ENCODE results near the gene PAGE1. TPM values are rescaled to one million over a fixed set of nuclear protein-coding genes. Genes with fewer than 3 reads are reported as not detected.

The PAGE1 gene, protein sequence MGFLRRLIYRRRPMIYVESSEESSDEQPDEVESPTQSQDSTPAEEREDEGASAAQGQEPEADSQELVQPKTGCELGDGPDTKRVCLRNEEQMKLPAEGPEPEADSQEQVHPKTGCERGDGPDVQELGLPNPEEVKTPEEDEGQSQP
- 0.26 to 0.29 TPM in 2 of 5 replicates, not detected in the others for total RNA-seq (2022; extraction: Qiagen RNA extraction)

DNA sequence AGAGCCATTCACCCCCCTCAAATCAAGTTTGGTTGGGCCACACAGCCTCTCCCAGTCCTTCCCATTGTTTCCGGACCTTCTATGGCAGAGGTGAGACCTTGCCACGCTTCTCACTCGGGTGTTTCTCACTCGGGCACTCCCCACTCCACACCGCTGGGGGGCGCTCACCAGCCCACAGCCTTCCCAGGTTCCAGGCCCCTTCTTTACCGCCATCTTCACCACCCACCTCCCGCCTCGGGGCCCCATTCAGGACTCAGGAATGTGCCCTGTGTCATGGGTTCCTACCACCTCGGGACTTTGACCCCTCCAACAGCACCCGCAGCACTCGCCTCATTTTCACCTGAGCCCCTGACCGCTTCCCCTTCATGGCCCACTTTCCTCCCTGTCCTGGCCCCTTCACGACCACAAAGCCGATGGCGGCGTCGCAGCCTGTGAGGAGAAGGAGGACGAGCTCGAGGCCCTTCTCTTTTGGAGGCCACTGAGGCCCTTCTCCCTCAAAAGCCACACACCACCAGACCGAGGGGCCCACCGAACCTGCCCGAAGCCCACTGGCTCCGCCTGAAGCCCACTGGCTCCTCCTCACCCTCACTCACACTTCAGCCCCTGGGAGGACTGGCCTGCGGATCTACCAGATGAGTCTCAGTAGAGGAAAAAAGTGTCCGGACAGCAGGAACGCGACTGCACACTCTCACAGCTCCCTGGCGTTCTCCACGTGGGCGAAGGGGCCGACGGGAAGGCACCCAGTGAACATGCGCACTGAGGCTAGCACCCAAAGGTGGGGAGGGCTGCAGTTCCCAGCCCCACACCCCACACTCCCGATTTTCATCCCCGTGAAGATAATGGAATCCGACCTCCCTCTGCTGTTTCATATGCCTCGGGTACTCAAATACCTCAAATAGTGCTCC lies at the start of gene PAGE1:
Gene PAGE1, minus strand, starts transcription at position 709 of the 905 bp plus-strand sequence. CDS start 1,214 bp downstream, outside the sequence.

Other genes starting within 250 kb of the PAGE1 start
- not detected in 5 replicates for gene GAGE12C, start 163.8 kb downstream of the PAGE1 start, total RNA-seq (2022; extraction: Qiagen RNA extraction)
- not detected in 5 replicates for gene GAGE12D, start 154.3 kb downstream of the PAGE1 start, total RNA-seq (2022; extraction: Qiagen RNA extraction)
- gene GAGE12E, start 144.7 kb downstream of the PAGE1 start, total RNA-seq (2022; extraction: Qiagen RNA extraction) = not detected in 5 replicates
- gene GAGE12F, start 135.1 kb downstream of the PAGE1 start, total RNA-seq (2022; extraction: Qiagen RNA extraction) = not detected in 5 replicates
- not detected in 5 replicates for gene GAGE12G, start 125.6 kb downstream of the PAGE1 start, total RNA-seq (2022; extraction: Qiagen RNA extraction)
- gene GAGE12H, start 116.0 kb downstream of the PAGE1 start, total RNA-seq (2022; extraction: Qiagen RNA extraction) = not detected in 5 replicates
- gene GAGE2A, start 106.5 kb downstream of the PAGE1 start, total RNA-seq (2022; extraction: Qiagen RNA extraction) = not detected in 5 replicates
- gene GAGE1, start 97.0 kb downstream of the PAGE1 start, total RNA-seq (2022; extraction: Qiagen RNA extraction) = not detected in 5 replicates
- not detected in 5 replicates for gene PAGE4, start 133.3 kb upstream of the PAGE1 start, total RNA-seq (2022; extraction: Qiagen RNA extraction)
- 3.2 to 5.0 TPM (median 4.2 TPM) in 5 replicates for gene USP27X, start 183.5 kb upstream of the PAGE1 start, total RNA-seq (2022; extraction: Qiagen RNA extraction)
- gene CLCN5, start 226.6 kb upstream of the PAGE1 start, total RNA-seq (2022; extraction: Qiagen RNA extraction) = 2.0 to 2.4 TPM (median 2.2 TPM) in 5 replicates

Measured in A549 treated with AZD2906 at 1 μM for 4 hours (cell line).